HEK293 (cell line): ENCODE measurements around the gene SLC35D1.

ENCODE experiments used
- ATF2 ChIP-seq: fragments of 450-650 bp; formaldehyde crosslinking; IDR thresholded peaks from 2 replicates; pipeline ENCODE4 v1.5.1; 2016; ENCODE audit warnings: missing biosample characterization, missing genetic modification characterization, low read depth
- BCL11A ChIP-seq: fragments of 450-650 bp; formaldehyde crosslinking; IDR thresholded peaks from 2 replicates; pipeline ENCODE4 v1.5.1; 2016; ENCODE audit warnings: low read depth, missing biosample characterization, missing genetic modification characterization
- SETDB1 ChIP-seq: IDR thresholded peaks from one replicate; pipeline ENCODE4 v1.6.1; 2017; ENCODE audit warnings: mild to moderate bottlenecking, low read length, moderate library complexity, mixed read lengths; ENCODE audit not compliant: insufficient read length
- YY1 ChIP-seq: fragments of 450-650 bp; formaldehyde crosslinking; IDR thresholded peaks from 2 replicates; pipeline ENCODE4 v1.5.1; 2018; ENCODE audit warnings: missing biosample characterization, missing genetic modification characterization
- ZBTB8A ChIP-seq: fragments of 450-650 bp; formaldehyde crosslinking; IDR thresholded peaks from 2 replicates; pipeline ENCODE4 v1.5.1; 2016; ENCODE audit warnings: missing biosample characterization, missing genetic modification characterization
- ZNF416 ChIP-seq: fragments of 450-650 bp; formaldehyde crosslinking; IDR thresholded peaks from 2 replicates; pipeline ENCODE4 v1.5.1; 2016; ENCODE audit warnings: missing biosample characterization, missing genetic modification characterization
- ZNF654 ChIP-seq: fragments of 450-650 bp; formaldehyde crosslinking; IDR thresholded peaks from 2 replicates; pipeline ENCODE4 v1.5.1; 2016; ENCODE audit warnings: low read depth, missing biosample characterization, missing genetic modification characterization
- ZNF776 ChIP-seq: fragments of 450-650 bp; formaldehyde crosslinking; IDR thresholded peaks from 2 replicates; pipeline ENCODE4 v1.5.0; 2017; ENCODE audit warnings: missing biosample characterization, missing genetic modification characterization, borderline replicate concordance
- ZNF792 ChIP-seq: fragments of 450-650 bp; formaldehyde crosslinking; IDR thresholded peaks from 2 replicates; pipeline ENCODE4 v1.5.1; 2016; ENCODE audit warnings: missing biosample characterization, missing genetic modification characterization
- TF ChIP-seq, protein P1 (sequence below): fragments of 450-650 bp; formaldehyde crosslinking; IDR thresholded peaks from 2 replicates; pipeline ENCODE4 v1.5.1; 2016; ENCODE audit warnings: missing biosample characterization, missing genetic modification characterization
- TF ChIP-seq, protein P2 (sequence below): fragments of 450-650 bp; formaldehyde crosslinking; IDR thresholded peaks from 2 replicates; pipeline ENCODE4 v1.5.1; 2016; ENCODE audit warnings: missing biosample characterization, missing genetic modification characterization

- TF ChIP-seq ZNF654 (tag by site-specific recombination) = no peak
- TF ChIP-seq, protein P1, sequence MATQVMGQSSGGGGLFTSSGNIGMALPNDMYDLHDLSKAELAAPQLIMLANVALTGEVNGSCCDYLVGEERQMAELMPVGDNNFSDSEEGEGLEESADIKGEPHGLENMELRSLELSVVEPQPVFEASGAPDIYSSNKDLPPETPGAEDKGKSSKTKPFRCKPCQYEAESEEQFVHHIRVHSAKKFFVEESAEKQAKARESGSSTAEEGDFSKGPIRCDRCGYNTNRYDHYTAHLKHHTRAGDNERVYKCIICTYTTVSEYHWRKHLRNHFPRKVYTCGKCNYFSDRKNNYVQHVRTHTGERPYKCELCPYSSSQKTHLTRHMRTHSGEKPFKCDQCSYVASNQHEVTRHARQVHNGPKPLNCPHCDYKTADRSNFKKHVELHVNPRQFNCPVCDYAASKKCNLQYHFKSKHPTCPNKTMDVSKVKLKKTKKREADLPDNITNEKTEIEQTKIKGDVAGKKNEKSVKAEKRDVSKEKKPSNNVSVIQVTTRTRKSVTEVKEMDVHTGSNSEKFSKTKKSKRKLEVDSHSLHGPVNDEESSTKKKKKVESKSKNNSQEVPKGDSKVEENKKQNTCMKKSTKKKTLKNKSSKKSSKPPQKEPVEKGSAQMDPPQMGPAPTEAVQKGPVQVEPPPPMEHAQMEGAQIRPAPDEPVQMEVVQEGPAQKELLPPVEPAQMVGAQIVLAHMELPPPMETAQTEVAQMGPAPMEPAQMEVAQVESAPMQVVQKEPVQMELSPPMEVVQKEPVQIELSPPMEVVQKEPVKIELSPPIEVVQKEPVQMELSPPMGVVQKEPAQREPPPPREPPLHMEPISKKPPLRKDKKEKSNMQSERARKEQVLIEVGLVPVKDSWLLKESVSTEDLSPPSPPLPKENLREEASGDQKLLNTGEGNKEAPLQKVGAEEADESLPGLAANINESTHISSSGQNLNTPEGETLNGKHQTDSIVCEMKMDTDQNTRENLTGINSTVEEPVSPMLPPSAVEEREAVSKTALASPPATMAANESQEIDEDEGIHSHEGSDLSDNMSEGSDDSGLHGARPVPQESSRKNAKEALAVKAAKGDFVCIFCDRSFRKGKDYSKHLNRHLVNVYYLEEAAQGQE = no peak
- no peak for TF ChIP-seq ZBTB8A (tag by site-specific recombination)
- no peak for TF ChIP-seq ATF2 (tag by site-specific recombination)
- TF ChIP-seq, protein P2, sequence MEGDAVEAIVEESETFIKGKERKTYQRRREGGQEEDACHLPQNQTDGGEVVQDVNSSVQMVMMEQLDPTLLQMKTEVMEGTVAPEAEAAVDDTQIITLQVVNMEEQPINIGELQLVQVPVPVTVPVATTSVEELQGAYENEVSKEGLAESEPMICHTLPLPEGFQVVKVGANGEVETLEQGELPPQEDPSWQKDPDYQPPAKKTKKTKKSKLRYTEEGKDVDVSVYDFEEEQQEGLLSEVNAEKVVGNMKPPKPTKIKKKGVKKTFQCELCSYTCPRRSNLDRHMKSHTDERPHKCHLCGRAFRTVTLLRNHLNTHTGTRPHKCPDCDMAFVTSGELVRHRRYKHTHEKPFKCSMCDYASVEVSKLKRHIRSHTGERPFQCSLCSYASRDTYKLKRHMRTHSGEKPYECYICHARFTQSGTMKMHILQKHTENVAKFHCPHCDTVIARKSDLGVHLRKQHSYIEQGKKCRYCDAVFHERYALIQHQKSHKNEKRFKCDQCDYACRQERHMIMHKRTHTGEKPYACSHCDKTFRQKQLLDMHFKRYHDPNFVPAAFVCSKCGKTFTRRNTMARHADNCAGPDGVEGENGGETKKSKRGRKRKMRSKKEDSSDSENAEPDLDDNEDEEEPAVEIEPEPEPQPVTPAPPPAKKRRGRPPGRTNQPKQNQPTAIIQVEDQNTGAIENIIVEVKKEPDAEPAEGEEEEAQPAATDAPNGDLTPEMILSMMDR = no peak
- TF ChIP-seq ZNF416 (tag by site-specific recombination) = no peak
- no peak for TF ChIP-seq ZNF792 (tag by site-specific recombination)
- TF ChIP-seq SETDB1 = no peak
- TF ChIP-seq YY1 = no peak
- TF ChIP-seq BCL11A (tag by site-specific recombination) = no peak
- TF ChIP-seq ZNF776 (tag by site-specific recombination) = no peak
Observed at GRCh38 chr1:66985835-66986234, 68.1 kb downstream of the SLC35D1 start.
